SJSA1 (cell line): Measurements from ENCODE around the gene DCANP1. TPM values are rescaled to one million over a fixed set of nuclear protein-coding genes. Genes with fewer than 3 reads are reported as not detected.

ENCODE experiments used
- DNase-seq, 2 experiments: peaks; one replicate each; pipeline ENCODE4 v3.0.0-alpha.2; 2015 to 2020; ENCODE audit warnings: low spot score in 2 of 2, low read depth in 1 of 2
- H3K27ac ChIP-seq: fragments of 250-450 bp; sonication (Bioruptor Pico); 2 replicates; pipeline ENCODE4 v1.5.1; 2020; ENCODE audit warnings: mild to moderate bottlenecking, moderate library complexity
- H3K27me3 ChIP-seq: fragments of 250-450 bp; sonication (Bioruptor Pico); replicated peaks from 2 replicates; pipeline ENCODE4 v1.5.1; 2020; ENCODE audit warnings: mild to moderate bottlenecking, moderate library complexity
- H3K36me3 ChIP-seq: fragments of 250-450 bp; sonication (Bioruptor Pico); 2 replicates; pipeline ENCODE4 v1.5.1; 2020; ENCODE audit warnings: mild to moderate bottlenecking
- H3K4me1 ChIP-seq: fragments of 250-450 bp; sonication (Bioruptor Pico); replicated peaks from 2 replicates; pipeline ENCODE4 v1.6.1; 2021; ENCODE audit warnings: mild to moderate bottlenecking
- H3K4me3 ChIP-seq: fragments of 250-450 bp; sonication (Bioruptor Pico); 2 replicates; pipeline ENCODE4 v1.5.1; 2020; ENCODE audit warnings: mild to moderate bottlenecking
- H3K9me3 ChIP-seq: fragments of 250-450 bp; sonication (Bioruptor Pico); replicated peaks from 2 replicates; pipeline ENCODE4 v1.5.1; 2020; ENCODE audit warnings: mild to moderate bottlenecking
- total RNA-seq: library from RNA; depleted of rRNA; stranded (reverse); fragments of >200 nt; shearing (Covaris generic); gene quantifications from 2 replicates; pipeline ENCODE4 v1.2.3, GENCODE V29; 2014

DCANP1 gene
- total RNA-seq, 1 experiment from 2014 or later, result not detected

DNA sequence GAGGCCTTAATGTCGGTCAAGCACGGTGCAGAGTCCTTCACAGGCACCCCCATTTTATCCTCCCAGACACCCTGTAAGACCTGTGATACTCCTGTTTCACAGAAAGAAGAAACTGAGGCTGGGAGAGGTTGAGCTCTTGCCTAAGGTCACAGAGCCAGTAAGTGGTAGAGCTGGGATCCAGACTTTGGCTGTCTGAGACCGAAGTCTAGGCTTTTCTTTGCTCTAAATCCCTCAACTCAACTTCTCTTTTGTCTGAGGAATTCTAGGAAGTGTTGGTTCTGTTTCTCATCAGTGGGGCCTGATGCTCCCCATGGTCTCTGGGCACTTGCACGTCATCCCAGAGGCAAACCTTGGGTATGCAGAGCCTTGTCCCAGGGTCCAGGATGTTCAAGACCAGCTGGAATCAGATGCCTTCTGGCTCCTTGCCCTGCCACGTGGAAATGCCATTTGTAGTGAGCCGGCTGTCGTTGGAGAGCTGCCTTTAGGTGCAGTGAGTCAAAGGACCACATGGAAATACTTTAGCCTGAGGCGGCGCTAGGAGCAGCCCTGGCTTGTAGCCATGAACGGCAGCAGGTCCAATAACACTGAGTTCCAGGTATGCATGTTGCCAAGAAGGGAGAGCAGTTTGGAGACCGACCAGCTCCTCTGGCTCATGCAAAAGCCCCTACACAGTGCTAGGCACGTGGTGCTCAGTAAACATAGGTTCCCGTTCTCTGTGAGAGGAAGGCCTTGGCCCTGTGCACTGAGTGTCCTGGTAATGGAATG is 9.2 kb downstream of the DCANP1 start:
- H3K4me1 ChIP-seq, result peaks cover 7% of the 10 kb centered on the region
- no peaks in the 10 kb centered on the region for H3K36me3 ChIP-seq
- H3K9me3 ChIP-seq, result no peaks in the 10 kb centered on the region
- H3K27ac ChIP-seq, result no peak overlapping the region
- H3K4me3 ChIP-seq, result no peak overlapping the region
- DNase-seq, result peak in 1 of 2 experiments; percentile 55
- peaks cover 5% of the 10 kb centered on the region; the same call in 1 of the 2 replicates for H3K27me3 ChIP-seq

DNA sequence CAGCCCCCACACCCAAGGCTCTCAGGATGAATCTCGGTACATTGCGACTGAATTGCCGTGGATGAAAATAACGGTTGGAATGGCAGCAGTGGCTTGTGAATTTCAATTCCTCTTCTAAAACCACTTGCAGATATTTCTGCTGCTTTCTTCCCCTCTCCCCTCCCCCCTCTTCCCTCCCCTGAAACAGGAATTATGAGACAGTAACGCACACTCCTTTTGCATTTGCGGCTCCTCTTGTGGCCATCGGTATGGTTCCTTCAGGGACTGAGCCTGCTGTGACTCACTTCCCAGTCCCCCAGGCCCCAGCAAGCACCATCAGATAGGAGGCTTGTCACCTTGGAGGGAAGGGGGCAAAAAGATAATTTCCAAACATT is 9.7 kb downstream of the DCANP1 start:
- H3K9me3 ChIP-seq, result no peaks in the 10 kb centered on the region
- H3K36me3 ChIP-seq, result no peaks in the 10 kb centered on the region
- peaks cover 7% of the 10 kb centered on the region for H3K4me1 ChIP-seq
- peak in 1 of 2 experiments; percentile 40 for DNase-seq
- no peak overlapping the region for H3K27ac ChIP-seq
- H3K4me3 ChIP-seq, result no peak overlapping the region
- H3K27me3 ChIP-seq, result peaks cover 5% of the 10 kb centered on the region; the same call in 1 of the 2 replicates

DNA sequence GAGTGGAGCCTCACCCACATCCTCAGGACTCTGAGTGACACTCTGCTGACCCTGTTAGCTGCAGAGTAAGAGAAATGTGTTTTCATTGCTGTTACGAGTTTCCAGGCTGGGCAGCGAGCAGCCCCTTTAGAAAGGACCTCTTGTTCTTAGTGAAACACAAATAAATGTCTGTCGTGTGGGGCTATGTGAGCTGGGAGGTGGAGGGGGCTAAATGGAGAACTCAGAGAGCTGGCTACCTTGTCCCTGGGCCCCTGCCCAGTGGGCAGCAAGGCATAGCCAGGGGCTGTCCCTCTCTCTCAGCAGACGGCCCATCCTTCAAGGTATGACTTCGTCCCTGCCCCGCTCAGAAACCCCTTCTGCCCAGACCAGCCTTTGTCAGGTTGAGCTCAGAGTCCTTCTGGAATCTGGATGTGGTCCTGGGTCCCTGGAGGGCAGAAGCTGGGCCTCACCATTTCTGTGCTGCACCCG is 10.2 kb downstream of the DCANP1 start:
- peaks cover 5% of the 10 kb centered on the region; the same call in 1 of the 2 replicates for H3K27me3 ChIP-seq
- no peaks in the 10 kb centered on the region for H3K36me3 ChIP-seq
- no peak overlapping the region for H3K4me3 ChIP-seq
- DNase-seq, result no peak
- no peaks in the 10 kb centered on the region for H3K9me3 ChIP-seq
- peaks cover 7% of the 10 kb centered on the region for H3K4me1 ChIP-seq
- H3K27ac ChIP-seq, result no peak overlapping the region

DNA sequence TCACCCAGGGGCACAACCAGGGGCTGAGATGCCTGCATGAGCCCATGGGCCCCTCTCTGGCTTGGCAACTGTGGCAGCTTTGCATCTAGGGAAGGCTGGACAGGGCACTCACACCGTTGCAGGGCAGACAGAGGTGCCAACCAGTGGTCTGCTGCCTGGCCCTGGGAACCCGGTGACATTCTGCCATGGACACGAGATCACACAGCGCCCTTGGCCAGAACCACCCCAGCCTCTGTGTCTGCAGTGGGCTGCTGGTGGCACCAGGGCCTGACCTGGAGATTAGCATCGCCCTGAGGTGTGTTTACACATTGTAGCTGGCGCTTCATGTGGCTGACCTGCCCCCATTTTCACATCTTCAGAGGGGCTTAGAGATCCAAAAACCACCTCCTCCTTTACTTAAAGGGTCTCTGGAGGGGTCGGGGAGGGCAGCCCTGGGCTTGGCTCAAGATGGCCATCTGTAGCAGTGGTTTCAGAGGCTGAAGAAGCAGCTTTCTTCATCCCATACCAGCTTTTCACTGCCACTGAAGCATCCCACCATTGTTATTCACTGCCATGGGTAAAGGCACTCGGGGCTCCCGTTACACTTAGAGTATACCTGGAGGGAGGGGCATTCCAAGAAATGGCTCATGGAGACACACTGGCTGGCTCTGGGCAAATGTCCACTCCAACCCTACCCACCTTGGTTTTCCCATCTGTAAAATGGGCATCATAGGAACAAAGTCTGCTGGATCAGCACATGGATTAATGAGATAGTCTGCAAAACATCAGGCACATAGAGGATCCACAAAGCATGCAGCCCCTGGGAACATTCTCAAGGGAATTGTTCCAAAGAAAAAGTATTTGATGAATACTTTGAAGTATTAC is 11.4 kb downstream of the DCANP1 start:
- Histone ChIP-seq H3K36me3 (no peaks in the 10 kb centered on the region), H3K27ac (no peak overlapping the region), H3K4me3 (no peak overlapping the region), H3K4me1 (peaks cover 7% of the 10 kb centered on the region), H3K27me3 (peaks cover 5% of the 10 kb centered on the region), H3K9me3 (no peaks in the 10 kb centered on the region)
- DNase-seq, result peak in 1 of 2 experiments; percentile 40

DNA sequence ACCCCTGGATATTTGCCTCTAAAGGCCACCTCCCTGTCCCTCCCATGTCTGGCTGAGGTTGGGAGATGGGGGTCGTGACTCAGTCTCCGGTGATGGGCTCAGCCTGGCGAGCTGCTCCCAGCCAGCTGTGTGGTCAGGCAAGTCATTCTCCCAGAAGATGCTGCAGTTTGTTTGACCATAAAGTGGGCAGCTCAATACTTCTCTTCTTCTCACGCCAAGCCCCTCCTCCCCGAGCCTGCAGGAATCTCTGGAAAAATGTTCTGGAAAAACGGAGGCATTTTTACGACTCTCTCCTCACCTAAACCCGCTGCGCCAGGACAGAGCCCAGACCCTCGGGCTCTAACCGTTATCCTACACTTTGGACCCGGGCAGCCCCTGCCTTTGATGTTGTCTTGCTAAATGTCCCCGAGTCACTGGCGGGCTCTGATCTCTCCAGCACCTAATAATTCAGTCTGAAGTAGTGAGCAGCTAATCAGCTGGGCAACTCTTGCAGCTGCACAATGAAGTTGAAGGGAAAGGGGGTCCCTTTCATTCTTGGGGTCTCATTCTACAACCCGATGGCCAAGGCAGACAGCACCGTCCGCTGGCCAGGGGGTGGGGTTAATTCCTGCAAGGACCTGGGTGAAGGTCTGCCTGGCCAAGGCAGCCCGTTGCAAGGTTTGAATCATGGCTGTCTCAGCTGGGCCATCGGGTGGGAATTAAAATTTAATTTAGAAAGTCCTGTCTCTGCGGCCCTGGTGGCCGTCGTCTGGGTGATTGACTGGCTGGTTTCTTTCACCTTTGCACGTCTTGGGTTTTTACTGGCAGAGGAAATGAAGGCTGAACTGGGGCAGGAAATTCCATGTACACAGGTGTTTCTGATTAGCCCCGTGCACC is 12.3 kb downstream of the DCANP1 start:
- Histone ChIP-seq H3K27me3 (peaks cover 5% of the 10 kb centered on the region), H3K36me3 (no peaks in the 10 kb centered on the region), H3K9me3 (no peaks in the 10 kb centered on the region), H3K27ac (no peak overlapping the region), H3K4me3 (no peak overlapping the region), H3K4me1 (peaks cover 7% of the 10 kb centered on the region)
- peak in 1 of 2 experiments; percentile 37 for DNase-seq

DNA sequence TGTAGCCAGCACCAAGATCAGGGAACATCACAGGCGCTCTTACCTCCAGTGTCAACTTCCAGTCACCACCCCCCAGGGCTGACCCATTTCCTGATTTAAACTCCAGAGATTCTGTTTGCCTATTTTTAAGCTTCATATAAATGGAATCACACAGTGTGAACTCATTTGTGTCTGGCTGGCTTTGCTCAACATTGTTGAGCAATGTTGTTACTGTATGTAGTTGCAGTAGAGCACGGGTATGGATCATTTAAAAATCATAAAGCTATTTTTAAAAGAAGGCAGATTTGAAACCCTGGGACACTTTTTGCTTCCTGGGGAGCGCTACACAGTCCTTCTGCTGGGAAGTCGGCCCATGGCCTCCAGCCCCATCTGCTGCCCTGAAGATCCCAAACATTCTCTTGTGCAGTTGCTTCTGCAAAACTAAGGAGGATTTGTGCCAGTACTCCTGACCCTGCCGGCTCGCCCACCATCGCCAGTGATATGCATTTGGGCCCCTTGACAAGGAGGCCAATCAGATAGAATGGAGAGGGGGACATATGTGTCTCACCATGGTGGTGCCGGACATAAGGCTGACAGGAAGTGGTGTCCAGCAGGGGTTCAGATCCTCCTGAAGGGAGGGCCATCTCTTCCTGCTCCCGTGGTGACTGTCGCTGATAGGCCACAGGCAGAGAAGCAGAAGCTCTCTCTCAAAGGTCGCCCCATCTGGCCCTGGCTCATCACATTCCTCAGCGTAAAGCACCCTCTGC is 13.3 kb downstream of the DCANP1 start:
- H3K9me3 ChIP-seq, result no peaks in the 10 kb centered on the region
- no peak overlapping the region for H3K4me3 ChIP-seq
- no peaks in the 10 kb centered on the region for H3K36me3 ChIP-seq
- peaks cover 5% of the 10 kb centered on the region for H3K27me3 ChIP-seq
- H3K4me1 ChIP-seq, result peaks cover 7% of the 10 kb centered on the region
- peak in 1 of 2 experiments; percentile 41 for DNase-seq
- no peak overlapping the region for H3K27ac ChIP-seq

DNA sequence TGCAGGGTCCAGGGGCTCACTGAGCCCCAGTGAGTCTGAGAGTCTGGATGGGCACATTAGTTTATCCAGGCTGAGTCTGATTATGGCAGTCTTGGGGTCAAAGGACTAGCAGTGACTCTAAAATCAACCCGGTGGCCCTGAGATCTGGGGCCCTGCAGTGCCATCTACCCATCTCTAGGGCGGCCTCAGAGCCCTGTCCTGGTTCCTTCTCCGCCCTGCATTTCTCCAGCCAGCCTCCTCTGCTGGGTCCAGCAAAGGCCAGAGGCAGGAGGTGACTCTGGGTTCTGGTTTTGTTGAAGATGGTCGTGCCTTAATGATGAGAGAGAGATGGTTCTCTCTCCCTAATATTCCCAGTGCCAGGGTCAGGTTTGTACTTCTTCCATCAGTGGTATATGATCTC is 15.0 kb downstream of the DCANP1 start:
- peaks cover 3% of the 10 kb centered on the region; the same call in 1 of the 2 replicates for H3K9me3 ChIP-seq
- peaks cover 5% of the 10 kb centered on the region for H3K27me3 ChIP-seq
- H3K27ac ChIP-seq, result no peak overlapping the region
- no peak for DNase-seq
- no peaks in the 10 kb centered on the region for H3K4me1 ChIP-seq
- no peaks in the 10 kb centered on the region for H3K36me3 ChIP-seq
- H3K4me3 ChIP-seq, result no peak overlapping the region

DNA sequence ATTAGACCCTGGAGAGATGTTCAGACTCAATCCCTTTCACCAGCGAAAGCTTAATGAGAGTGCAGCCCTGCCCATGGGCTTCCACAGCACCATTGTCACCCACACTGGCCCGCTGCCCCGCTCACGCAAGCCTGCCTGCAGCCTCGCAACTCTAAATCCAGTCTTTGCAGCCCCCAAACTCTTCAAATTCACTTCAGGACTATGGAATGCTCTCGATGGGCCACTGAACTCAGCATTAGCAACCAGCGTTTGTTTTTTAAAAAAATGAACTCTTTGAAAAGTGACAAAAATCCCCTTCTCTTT is 17.1 kb downstream of the DCANP1 start:
- no peaks in the 10 kb centered on the region for H3K36me3 ChIP-seq
- no peak for DNase-seq
- H3K9me3 ChIP-seq, result peaks cover 3% of the 10 kb centered on the region; the same call in 1 of the 2 replicates
- no peak overlapping the region for H3K4me3 ChIP-seq
- no peaks in the 10 kb centered on the region for H3K4me1 ChIP-seq
- H3K27me3 ChIP-seq, result no peaks in the 10 kb centered on the region; the same call in none of the 2 replicates
- no peak overlapping the region for H3K27ac ChIP-seq

DNA sequence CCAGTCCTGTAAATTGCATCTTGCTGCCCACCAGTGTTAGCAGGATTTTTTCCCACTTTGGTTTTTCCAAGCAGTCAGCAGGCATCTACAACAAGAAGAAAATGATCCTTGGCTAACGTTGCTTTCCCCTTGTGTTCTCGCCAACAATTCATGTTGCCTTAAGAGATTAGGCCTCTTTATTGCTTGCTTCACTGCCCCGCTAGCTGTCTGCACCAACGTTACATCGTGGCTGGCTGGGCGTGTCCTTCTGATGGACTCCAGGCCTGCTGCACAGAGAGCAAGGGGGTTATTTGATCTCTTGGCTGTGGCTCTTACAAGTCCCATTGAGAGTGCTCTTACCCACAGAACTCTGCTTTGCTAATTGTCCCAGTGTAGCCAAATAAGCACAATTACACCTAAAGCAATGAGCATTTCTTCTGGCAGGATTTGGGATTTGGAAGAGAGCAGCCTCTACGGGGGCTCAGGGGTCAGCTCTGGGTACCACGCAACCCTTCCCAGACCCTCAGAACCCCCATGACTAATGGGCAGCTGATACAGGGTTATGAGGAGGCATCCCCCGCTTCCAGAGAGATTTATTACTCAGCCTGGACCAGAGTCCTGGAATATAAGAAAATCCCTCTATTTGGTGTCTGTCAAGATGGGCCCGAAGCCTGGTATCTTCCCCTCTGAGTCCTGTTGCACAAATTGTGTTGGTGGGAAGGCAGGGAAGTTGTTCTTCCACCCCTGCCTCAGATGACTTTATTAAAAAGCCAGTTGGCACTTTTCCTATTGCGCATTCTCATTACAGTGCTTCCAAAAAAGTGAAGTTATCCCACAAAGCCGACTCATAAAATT is 17.6 kb downstream of the DCANP1 start:
- Histone ChIP-seq H3K27ac (no peak overlapping the region), H3K36me3 (no peaks in the 10 kb centered on the region), H3K4me1 (no peaks in the 10 kb centered on the region), H3K27me3 (no peaks in the 10 kb centered on the region; the same call in none of the 2 replicates), H3K4me3 (no peak overlapping the region), H3K9me3 (peaks cover 3% of the 10 kb centered on the region; the same call in 1 of the 2 replicates)
- DNase-seq, result no peak

DNA sequence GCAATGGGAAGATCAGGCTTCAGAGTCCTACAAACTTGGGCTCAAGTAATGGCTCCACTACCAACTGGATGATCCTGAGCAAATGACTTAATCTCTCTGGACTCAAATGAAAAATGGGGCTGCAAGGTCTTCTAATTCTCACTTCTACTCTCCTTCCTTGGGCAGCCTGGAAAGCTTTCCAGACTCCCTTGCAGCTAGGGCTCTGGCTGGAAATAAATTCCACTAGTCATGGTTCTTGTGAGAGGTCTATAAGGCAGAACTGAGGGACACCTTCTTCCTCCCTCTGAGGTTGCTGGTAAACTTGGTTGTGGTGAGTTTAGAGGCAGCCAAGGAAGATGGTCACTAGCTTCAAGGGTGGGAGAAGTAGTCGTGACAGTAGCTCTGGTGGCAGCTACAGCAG is 18.6 kb downstream of the DCANP1 start:
- no peaks in the 10 kb centered on the region for H3K4me1 ChIP-seq
- no peak overlapping the region for H3K4me3 ChIP-seq
- H3K36me3 ChIP-seq, result no peaks in the 10 kb centered on the region
- DNase-seq, result no peak
- H3K27ac ChIP-seq, result no peak overlapping the region
- peaks cover 3% of the 10 kb centered on the region; the same call in 1 of the 2 replicates for H3K9me3 ChIP-seq
- no peaks in the 10 kb centered on the region; the same call in none of the 2 replicates for H3K27me3 ChIP-seq

DNA sequence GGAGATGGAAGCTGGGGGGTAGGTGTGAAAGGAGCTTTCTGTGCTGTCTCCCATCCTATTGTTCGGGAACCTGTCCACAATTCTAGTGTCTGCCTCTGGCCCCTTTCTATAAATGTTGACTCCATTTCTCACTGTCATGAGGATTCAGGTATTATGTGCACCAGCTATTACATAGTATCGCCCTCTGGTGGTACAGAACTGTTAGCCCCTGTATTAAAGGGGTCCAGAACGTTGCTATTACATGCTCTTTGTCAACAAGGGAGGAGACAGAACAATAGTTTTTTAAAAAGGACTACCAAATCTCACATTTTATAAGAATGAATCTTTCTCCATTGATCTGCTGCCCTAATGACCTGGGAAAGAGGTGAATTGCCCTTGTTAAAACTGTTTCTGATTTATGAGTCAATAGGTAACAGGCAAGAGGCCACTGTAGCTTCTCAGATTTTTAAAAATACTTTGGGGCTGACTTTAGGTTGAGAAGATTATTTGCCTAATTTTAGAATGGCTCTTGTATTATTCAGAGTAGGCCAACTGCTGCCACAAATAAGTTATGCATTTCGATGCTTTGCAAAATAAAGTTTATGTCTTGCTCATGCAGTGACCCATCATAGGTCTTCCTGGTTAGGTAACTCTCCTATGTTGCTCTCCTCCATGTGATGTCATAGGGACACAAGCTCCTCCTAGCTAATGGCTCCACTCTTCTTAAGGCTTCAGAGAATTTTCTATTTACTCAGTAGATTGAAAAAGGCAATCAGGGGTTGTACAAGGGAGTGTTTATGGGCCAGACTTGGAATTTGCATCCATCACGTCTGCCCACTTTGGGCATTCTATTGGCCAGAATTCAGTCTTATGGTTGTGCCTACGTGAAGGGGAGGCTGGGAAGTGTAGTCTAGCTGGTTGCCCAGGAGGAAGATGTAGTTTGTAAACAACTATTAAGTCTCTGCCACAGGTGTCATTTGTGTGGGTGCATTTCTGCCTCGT is 20.8 kb downstream of the DCANP1 start:
- H3K4me1 ChIP-seq, result no peaks in the 10 kb centered on the region
- no peaks in the 10 kb centered on the region for H3K36me3 ChIP-seq
- H3K4me3 ChIP-seq, result no peak overlapping the region
- H3K27ac ChIP-seq, result no peak overlapping the region
- peaks cover 6% of the 10 kb centered on the region for H3K27me3 ChIP-seq
- peak in 1 of 2 experiments; percentile 54 for DNase-seq
- H3K9me3 ChIP-seq, result peaks cover 3% of the 10 kb centered on the region; the same call in 1 of the 2 replicates
